ENCODE results near the gene RAC2. TPM values are rescaled to one million over a fixed set of nuclear protein-coding genes. Genes with fewer than 3 reads are reported as not detected.
"Not testable (repeated sequence)": the region's sequence is repeated elsewhere in the genome, so short reads cannot be mapped to it uniquely, and the experiment has no call there.

The RAC2 gene
- total and polyA plus RNA-seq, 9 of the 15 experiments (the other 6 are each of a cell fraction or from before 2014, with no cell fraction given), result 22.7 to 103 (median 43.3) TPM

GRCh38 chr22:37202001-37202555 is 42.0 kb downstream of the RAC2 start:
- 77% methylated on average over 3 of the region's 5 CpGs for WGBS (ENCODE audit: insufficient coverage, low coverage, missing lambda C conversion rate)
- no peaks in the 10 kb centered on the region for H3K27me3 ChIP-seq (ENCODE audit: control insufficient read depth in 2 of 2, insufficient read depth in 2 of 2, low read length in 2 of 2)
- POLR2A ChIA-PET, result no interaction called here
- intact Hi-C loops (cut with micrococcal nuclease) (no loop called here), in situ Hi-C loops (cut with MboI) (no loop called here)
- 0 out of 4 replicates have a peak overlapping the region, but pooled peaks of 1 of the 2 experiments have one; percentile 17 for H3K9ac ChIP-seq (ENCODE audit: insufficient read depth in 1 of 2, low read depth in 2 of 2, low read length in 2 of 2)
- H3K79me2 ChIP-seq (ENCODE audit: control insufficient read depth, insufficient read depth, low read length), result peaks cover 2% of the 10 kb centered on the region; the same call in 1 of the 3 replicates
- no TSS peak for BruUV-seq (replicated peaks)
- H3K4me2 ChIP-seq (ENCODE audit: insufficient read depth, low read length), result no peak overlapping the region
- DNase-seq (ENCODE audit: extremely low read depth in 1 of 4, low spot score in 3 of 4) (no peak), ATAC-seq (no peak), FAIRE-seq (no peak)
- H3K36me3 ChIP-seq (ENCODE audit: control insufficient read depth, insufficient read depth, low read length), result no peaks in the 10 kb centered on the region
- H3K9me1 ChIP-seq (ENCODE audit: control insufficient read depth, insufficient read depth, low read length), result no peaks in the 10 kb centered on the region
- no peaks in the 10 kb centered on the region for H3K9me3 ChIP-seq (replicated peaks; ENCODE audit: control insufficient read depth, insufficient read depth, low read depth, low read length)
- CTCF ChIA-PET (ENCODE audit: low intra/inter-chr PET ratio), result no interaction called here
- no peak overlapping the region for H2AFZ ChIP-seq (ENCODE audit: low read depth, low read length)
- H3K4me3 ChIP-seq, result no peak overlapping the region
- no peak overlapping the region for H3K27ac ChIP-seq (ENCODE audit: extremely low read depth, low read depth, low read length)
- H4K20me1 ChIP-seq (replicated peaks; ENCODE audit: control insufficient read depth, insufficient read depth, low read length), result no peaks in the 10 kb centered on the region
- peaks cover 18 to 44% of the 10 kb centered on the region in 2 experiments for H3K4me1 ChIP-seq (replicated peaks in 1 of 2; ENCODE audit: control insufficient read depth in 2 of 2, insufficient read depth in 2 of 2, low read length in 2 of 2)
- TF ChIP-seq RB1 (IDR thresholded peaks at IDR 0.05; ENCODE audit: low read depth) (no peak), CHD4 (IDR thresholded peaks at IDR 0.05; ENCODE audit: insufficient read depth, insufficient replicate concordance, low read depth, low read length, poor library complexity, severe bottlenecking) (no peak), NCOA6 (IDR thresholded peaks at IDR 0.05) (no peak), TRIM25 (IDR thresholded peaks at IDR 0.05; ENCODE audit: borderline replicate concordance) (no peak), CREB1 (IDR thresholded peaks at IDR 0.05) (no peak), CREB1 (CRISPR knock-in tag; IDR thresholded peaks at IDR 0.05) (no peak), KDM4B (IDR thresholded peaks at IDR 0.05; ENCODE audit: borderline replicate concordance in 2 of 2, low read depth in 1 of 2) (no peak)

GRCh38 chr22:37201443-37201820 is 42.6 kb downstream of the RAC2 start:
- H2AFZ ChIP-seq (ENCODE audit: low read depth, low read length); BruUV-seq (replicated peaks); ATAC-seq; intact Hi-C loops (cut with micrococcal nuclease); H4K20me1 ChIP-seq (replicated peaks; ENCODE audit: control insufficient read depth, insufficient read depth, low read length); POLR2A ChIA-PET; DNase-seq (ENCODE audit: extremely low read depth in 1 of 4, low spot score in 3 of 4); H3K9me3 ChIP-seq (replicated peaks; ENCODE audit: control insufficient read depth, insufficient read depth, low read depth, low read length); H3K4me2 ChIP-seq (ENCODE audit: insufficient read depth, low read length); H3K9me1 ChIP-seq (ENCODE audit: control insufficient read depth, insufficient read depth, low read length); H3K9ac ChIP-seq (ENCODE audit: insufficient read depth in 1 of 2, low read depth in 2 of 2, low read length in 2 of 2); H3K4me3 ChIP-seq; in situ Hi-C loops (cut with MboI); FAIRE-seq; H3K36me3 ChIP-seq (ENCODE audit: control insufficient read depth, insufficient read depth, low read length); H3K27ac ChIP-seq (ENCODE audit: extremely low read depth, low read depth, low read length); H3K27me3 ChIP-seq (ENCODE audit: control insufficient read depth in 2 of 2, insufficient read depth in 2 of 2, low read length in 2 of 2); H3K79me2 ChIP-seq (ENCODE audit: control insufficient read depth, insufficient read depth, low read length): not testable (repeated sequence)
- WGBS (ENCODE audit: insufficient coverage, low coverage, missing lambda C conversion rate), result 92% methylated on average over 5 of the region's 6 CpGs
- CTCF ChIA-PET (ENCODE audit: low intra/inter-chr PET ratio), result interaction anchor here (5.1 kb wide), 1 partner anchor 34 kb away, joined by 27 read pairs; no protein-coding TSS in a partner anchor
- peaks cover 23 to 46% of the 10 kb centered on the region in 2 experiments for H3K4me1 ChIP-seq (replicated peaks in 1 of 2; ENCODE audit: control insufficient read depth in 2 of 2, insufficient read depth in 2 of 2, low read length in 2 of 2)

All from K562 (cell line).